NK-92 treated with Interleukin-12 subunit alpha and Interleukin-12 subunit beta, amount 100 ng/mL, for 24 hours (cell line): Measurements from ENCODE around the gene LRRC49.
"Not testable (repeated sequence)": the region's sequence is repeated elsewhere in the genome, so short reads cannot be mapped to it uniquely, and the experiment has no call there.

Experiments
- DNase-seq: peaks from one replicate; lab custom pipeline; 2025; lab: John Stamatoyannopoulos, UW

LRRC49 gene, protein sequence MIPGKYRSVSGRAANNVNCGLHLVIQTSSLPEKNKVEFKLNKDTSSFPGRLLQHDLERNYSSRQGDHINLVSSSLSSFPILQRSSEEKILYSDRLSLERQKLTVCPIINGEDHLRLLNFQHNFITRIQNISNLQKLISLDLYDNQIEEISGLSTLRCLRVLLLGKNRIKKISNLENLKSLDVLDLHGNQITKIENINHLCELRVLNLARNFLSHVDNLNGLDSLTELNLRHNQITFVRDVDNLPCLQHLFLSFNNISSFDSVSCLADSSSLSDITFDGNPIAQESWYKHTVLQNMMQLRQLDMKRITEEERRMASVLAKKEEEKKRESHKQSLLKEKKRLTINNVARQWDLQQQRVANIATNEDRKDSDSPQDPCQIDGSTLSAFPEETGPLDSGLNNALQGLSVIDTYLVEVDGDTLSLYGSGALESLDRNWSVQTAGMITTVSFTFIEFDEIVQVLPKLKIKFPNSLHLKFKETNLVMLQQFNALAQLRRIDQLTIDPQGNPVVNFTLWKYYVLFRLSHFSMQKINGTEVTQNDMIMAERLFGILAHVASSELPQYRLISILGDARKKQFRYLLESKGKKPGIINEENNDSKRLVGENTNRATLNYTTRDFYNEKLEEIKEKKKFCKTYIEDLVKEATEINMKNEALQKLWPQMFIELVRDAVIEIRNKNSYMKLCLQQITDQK

DNA sequence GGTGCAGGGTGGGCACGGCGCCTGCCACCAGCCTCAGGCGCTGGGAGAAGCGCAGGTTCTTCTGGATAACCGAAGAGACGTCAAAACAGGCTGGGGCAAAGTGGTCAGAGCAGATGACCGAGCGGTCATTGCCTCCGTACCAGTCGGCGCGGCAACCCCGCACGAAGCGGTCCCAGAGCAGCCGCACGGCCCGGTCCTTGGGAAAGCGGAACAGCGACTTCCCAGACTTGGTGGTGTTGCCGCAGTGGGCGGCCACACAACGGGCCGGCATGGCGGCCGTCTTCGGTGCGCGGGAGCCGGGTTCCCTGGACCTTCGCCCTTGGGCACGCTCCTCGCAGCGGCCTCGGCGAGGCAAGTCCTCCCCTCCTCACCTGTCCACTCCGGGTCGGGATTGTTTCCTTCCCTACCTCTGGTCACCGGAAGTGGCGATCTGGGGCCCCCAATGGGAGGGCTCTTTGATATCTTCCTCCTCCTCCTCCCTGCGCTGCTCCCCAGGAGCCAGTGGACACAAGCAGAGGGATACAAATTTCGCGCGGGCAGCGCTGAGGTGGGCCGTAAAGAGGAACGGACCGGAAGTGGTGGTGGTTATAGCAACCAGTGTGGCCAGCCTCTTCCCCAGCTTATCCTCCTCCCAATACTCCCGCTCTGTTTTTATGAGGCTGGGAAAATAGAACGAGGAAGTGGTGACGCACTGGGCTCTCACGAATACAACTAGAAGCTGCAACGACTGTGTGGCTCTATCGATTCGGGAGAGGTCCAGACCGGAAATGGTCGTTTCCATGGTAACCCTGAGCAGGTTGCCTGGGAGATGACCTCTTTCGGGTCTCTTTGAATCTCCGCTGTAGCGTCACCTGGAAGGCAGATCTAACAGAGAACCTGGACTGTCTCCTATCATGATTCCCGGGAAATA lies at the start of gene LRRC49, which contains the start of gene THAP10:
LRRC49 (plus strand) TSS at position 825 of the 910 bp plus-strand sequence; CDS start at position 894, 69 bp downstream.
THAP10 (minus strand) TSS at position 432 of the 910 bp plus-strand sequence; CDS start at position 271, 161 bp downstream.
- DNase-seq = no peak

DNA sequence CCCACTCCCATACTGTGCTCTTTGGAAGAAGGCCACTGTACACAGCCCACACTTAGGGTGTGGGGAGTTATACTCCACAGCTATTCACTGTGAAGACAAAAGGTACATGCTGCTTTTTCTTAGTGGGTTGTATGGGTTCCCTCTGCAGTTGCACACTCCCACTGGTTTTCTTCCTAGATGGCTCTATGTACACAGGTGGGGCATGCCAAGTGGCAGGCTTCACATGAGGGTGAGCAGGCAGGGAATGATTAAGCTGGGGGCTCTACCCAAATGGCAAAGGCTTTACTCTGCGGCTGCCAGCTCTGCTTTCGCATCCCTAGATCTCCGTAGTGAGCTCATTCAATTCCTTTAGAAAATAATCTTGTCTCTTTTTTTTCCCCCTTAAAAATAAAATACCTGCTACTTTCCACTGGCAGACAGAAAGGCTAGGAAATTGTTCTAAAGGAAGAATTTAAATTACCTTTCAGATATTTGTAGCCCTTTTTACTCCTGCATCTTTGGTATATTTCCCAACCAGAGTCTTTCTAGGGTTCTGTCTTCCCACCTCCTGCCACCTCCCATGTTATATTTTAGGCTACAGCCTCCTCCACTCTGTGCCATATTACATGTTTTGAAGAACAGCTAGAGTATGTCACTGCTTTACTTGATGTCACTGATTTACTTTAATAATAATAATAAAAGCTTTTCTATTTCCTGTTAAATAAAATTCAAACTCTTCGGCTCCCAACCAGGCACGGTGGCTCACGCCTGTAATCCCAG lies 46.8 kb upstream of the LRRC49 start:
- DNase-seq = no peak

DNA sequence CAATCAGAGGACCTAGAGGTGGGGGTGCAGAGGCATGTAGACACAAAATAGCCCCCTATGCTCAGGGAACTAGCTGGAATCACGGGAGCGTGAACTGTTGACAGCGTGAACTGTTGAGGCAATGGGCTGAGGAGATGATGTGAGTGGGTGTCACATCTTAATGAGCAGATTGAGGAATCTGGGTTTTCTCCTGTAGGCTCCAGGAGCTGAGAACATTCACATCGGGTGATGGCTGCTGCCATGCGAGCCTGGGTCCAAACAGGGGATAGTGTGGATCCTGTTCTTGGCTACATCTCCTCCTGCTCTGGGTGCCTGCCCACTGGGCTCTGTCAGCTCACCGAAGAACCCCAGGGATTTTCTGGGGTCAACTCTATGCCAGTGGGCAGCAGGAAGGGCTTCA lies 40.7 kb upstream of the LRRC49 start:
- no peak for DNase-seq

DNA sequence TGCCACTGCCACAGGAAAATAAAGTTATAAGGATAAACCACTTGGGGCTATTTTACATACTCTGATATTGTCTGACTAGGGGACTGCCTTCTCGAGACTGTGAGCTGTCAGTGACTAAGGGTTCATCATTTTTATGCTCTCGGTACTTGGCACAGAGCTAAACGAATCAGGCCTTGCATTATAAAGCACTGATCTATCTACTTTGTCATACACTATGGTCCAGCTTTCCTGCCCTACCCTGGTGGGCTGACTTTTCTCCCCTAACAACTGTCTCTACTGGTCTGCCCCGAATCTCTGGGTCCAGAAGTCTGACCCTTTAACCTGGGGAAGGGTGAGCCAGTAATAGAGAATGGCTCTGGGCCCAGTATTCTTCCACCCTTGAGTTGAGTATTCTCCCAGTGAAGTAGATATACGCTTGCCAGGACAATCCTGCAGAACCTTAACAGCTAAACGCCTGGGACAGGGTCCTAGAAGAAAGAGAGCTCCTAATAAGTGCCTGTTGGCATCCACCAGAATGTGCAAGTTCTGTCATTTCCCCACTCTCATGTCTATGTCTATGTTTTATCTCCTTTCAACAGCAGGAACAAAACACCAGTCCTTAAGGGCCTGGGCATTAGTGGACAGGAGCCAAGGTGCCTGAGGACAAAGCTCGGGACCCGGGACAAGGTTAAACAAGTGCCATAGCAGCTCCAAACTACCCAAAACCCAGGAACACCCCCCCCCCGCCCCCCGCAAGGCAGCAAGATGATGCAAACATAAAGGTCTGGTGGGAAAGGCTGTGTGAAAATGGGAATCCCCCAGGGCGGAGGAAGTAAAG lies 39.9 kb upstream of the LRRC49 start:
- DNase-seq = no peak

DNA sequence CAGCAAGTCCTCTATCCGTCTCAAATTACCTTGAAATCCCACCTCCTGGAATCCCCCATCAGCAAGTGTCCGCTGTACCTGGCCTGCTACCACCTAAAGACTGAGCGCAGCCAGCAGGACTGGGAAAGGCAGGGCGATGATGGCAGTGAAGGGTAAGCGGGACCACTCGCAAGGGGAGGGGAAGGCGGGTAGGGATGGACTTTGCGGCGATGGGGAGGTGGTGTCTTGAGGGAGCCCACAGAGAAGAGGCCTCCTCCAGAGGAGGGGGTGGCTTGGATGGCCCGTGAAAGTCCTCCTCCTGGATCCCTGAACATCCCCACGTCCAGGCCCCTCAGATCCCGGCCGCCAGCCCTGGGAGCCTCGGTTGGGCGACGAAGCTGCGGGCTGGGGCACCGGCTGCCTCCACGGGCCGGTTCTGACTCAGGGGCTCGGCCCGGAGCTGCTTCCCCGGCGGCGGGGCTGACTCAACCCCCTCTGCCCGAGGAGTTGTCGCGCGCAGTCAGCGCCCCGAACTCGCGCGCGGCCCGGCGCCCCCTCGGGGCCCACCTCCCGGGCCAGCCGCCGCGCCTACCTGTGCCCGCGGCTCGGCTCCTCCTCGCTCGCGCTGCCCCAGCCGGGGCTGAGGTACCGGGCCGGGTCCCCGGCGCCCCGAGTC lies 39.2 kb upstream of the LRRC49 start:
- no peak for DNase-seq

DNA sequence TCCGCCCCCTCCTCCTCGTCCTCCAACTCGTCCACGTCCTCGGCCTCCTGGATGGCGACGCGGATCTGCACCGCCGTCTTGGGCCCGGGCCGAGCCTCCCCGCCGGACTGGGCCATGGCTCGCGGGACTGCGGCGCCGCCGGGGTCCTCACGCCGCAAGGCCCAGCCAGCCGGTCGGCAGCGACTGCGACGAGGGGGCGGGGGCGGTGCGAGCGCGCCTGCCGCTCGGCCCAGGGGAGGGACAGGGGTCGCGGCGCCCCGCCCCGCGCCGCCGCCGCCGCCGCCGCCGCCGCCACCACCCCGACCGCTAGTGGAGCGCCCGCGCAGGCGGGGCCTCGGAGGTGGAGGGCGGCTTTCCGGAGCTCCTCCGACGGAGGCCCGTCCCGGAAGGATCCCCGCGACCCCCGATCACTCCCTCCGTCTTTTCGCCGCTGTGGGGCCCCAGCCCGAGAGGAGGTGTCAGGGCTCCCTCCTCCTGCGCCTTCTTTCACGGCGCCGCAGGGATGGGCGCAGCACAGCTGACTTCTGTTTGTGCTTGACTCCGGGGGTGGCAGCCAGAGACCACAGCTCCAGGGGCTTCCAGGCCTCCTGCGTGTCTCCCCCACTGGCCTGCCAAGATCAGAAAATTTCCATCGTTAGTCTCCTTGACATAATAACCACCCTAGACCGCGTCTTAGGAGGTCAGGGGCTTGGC lies 38.5 kb upstream of the LRRC49 start, which contains the start of gene LARP6:
LARP6 (minus strand) TSS at position 185 of the 693 bp plus-strand sequence; CDS start at position 116, 69 bp downstream.
- no peak for DNase-seq

DNA sequence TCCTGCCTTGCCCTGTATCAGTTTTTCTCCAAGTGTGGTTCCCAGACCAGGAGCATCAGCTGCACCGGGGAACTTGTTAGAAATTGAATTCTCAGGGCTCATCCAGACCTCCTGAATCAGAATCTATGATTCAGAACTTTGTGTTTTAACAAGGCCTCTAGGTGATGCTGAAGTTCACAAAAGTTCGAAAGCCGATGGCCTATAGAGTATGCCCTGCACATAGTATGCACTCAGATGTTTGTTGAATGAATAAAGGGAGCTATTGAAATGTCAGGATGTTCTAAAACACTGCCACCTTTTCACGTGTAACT lies 38.0 kb upstream of the LRRC49 start:
- no peak for DNase-seq

DNA sequence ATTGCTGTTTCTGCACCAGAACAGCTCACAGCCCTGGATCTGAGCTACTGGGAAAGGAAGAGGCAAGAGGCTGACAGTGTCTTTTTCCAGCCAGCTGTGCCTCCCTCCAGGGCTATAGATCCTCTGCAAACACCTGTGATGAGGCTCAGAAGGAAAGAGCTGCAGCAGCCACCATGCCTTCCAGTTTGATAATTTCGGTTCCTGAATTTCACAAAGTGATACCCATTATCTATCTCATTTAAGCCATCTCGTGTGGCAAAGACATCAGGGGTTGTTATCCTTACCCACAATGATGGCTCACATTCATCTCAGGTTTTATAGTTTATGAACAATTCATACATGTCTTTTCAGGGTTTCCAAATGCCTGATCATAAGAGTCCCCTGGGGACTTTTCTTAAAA lies 36.9 kb upstream of the LRRC49 start:
- DNase-seq = no peak

DNA sequence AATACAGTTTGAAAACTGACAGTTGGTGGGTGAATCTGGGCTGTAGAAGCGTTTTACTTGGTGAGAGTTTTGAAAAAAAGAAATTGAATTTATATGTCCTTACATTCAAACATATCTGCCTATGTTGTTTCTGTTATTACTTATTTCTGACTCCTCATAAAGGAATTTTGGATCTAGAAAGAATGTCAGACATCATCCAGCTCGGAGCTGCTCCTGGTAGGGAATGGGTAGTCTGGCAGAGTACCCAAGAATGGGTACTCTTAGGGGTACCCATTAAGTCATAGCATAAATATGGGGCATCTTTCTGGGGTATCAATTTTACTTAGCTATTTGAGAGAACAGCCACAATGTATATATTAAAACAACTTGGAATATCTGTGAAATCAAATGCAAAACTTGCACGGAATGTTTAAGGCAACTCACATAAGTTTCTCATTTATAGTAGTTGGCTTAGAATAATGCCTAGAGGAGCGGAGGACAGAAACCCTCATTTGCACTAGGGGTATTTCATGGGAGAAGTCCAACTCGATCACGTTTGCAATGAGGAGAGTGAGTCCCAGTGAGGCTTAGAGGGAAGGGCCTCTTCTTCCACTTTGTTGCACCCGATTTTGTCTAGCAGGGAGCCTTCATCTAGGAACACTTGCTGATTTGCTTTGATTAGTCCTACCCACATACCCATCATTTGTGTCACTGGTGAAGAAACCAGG lies 36.3 kb upstream of the LRRC49 start:
- DNase-seq = no peak

DNA sequence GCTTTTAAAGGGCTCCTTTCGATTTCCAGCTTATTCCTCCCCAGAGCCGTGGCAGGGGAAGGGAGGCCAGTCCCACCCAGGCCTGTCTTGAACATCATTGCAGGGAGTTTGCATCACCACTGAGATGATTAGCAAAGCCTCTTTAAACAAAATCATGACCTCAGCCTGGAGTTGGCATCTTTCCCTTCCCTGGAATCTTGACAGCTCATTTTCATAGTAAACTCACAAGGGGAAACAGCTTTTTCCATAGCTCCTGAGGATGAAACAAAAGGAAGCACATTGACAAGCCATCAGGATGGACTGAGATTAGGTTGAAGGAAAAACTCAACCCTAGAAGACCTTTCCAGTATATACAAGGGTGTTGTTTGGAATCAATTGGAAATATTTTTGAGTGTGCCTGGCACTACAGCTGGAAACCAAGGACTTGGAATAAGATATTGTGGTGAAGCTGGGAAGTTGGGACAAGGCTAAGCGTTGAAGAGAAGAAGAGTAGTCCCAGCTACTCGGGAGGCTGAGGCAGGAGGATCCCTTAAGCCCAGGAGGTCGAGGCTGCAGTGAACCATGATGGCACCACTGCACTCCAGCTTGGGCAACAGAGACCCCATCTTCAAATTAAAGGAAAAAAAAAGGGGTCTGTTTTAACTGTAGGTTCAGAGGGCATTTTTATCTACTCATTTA lies 35.6 kb upstream of the LRRC49 start:
- no peak for DNase-seq

DNA sequence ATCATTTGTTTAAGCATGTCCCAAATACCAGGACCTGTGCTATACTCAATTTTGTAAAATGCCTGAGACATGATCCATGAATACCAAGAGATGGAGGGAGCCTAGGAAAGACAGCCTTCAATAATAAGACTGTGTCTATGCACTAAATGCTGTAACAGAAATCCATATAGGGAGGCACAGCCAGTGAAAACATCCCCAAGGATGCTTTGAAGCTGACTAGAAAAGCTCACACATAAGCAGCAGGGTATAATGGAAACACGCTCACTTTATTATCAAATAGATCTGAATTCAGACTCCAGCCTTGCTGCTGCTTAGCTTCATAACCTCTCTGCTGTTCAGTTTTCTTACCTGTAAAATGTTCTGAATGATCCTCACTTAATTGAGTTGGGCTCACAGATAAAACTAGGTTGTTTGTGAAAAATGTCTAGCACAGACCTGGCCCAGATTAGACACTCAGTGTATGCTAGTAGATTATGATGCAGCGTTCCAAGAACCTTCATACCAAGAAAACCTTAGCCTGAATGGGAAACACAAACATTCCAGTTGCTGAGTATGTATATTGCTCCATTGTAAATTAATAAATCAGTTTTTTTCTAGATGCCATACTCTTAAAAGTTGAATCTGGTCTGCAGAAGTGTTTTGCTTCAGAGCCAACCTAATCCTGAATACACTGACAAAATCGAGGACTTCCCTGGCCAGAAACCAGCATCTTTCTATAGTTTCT lies 34.9 kb upstream of the LRRC49 start:
- no peak for DNase-seq

DNA sequence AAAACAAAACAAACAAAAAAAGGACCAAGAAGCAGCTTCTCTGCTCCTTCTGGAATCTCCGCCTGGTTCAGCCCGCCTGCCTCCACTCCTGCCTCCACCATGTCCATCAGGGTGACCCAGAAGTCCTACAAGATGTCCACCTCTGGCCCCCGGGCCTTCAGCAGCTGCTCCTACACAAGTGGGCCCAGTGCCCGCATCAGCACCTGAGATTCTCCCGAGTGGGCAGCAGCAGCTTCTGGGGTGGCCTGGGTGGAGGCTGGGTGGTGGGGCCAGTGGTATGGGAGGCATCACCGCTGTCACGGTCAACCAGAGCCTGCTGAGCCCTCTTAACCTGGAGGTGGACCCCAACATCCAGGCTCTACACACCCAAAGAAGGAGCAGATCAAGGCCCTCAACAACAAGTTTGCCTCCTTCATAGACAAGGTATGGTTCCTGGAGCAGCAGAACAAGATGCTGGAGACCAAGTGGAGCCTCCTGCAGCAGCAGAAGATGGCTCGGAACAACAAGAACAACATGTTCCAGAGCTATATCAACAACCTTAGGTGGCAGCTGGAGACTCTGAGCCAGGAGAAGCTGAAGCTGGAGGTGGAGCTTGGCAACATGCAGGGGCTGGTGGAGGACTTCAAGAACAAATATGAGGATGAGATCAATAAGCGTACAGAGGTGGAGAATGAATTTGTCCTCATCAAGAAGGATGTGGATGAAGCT lies 33.9 kb upstream of the LRRC49 start:
- not testable (repeated sequence) for DNase-seq

DNA sequence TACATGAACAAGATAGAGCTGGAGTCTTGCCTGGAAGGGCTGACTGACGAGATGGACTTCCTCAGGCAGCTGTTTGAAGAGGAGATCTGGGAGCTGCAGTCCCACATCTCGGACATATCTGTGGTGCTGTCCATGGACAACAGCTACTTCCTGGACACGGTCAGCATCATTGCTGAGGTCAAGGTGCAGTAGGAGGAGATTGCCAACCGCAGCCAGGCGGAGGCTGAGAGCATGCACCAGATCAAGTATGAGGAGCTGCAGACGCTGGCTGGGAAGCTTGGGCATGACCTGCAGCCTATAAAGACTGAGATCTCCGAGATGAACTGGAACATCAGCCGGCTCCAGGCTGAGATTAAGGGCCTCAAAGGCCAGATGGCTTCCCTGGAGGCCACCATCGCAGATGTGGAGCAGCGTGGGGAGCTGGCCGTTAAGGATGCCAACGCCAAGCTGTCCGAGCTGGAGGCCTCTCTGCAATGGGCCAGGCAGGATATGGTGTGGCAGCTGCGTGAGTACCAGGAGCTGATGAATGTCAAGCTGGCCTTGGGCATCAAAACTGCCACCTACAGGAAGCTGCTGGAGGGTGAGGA lies 33.2 kb upstream of the LRRC49 start:
- no peak for DNase-seq

DNA sequence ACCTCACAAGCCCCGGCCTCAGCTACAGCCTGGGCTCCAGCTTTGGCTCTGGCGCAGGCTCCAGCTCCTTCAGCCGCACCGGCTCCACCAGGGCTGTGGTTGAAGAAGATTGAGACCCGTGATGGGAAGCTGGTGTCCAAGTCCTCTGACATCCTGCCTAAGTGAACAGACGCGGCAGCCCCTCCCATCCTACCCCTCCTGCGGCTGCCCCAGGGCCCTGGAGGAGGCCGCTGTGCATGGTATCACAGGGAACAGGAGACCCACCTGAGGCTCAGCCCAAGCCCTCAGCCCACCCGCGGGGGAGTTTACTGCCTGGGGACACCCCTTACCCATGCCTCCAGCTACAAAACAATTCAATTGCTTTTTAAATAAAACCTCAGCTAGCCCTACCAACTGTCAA lies 32.6 kb upstream of the LRRC49 start:
- no peak for DNase-seq

DNA sequence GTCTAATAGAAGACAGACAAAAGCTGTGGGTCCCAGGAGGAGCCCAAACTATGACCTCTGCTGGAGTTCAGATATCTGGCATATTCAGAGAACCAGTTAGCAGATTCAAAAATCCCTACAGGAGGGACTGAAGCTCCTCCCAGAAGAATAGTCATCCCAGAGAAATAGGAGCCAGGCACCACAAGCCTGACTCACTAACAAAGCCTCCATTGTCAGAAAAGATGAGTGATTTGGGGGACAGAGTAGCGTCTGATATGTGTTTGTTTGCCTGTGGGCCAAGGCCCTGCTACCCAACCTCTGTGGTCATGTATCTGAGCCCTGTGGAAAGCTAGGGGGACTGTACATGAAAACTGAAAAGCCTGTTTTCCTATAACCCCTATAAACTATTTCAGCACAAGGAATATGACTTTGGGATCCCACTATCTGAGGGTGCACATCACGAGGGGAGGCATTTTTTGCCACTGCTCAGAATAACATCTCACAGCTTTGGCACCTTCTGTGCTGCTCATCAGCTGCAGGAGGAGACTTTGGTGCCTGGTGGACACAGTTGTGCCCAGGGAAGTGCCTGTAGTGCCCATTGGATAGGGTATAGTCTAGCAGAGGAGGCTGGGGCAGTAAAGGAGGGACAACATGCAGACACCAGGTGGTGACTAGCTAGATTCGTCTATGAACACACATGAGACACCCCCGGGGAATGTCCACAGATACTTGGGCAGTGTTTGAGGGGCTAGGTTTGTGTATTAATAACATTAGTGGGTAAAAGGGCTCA lies 29.0 kb upstream of the LRRC49 start:
- DNase-seq = no peak
